SK-N-SH (cell line): ENCODE measurements around the gene RNF145.

Experiments
- TAF1 ChIP-seq: IDR thresholded peaks from 2 replicates; pipeline ENCODE4 v1.6.1; 2012; ENCODE audit warnings: low read depth, mild to moderate bottlenecking, low read length, moderate library complexity, borderline replicate concordance
- TF ChIP-seq, protein P1 (sequence below): IDR thresholded peaks from 2 replicates; pipeline ENCODE4 v1.4.0; 2012; ENCODE audit warnings: low read depth, borderline replicate concordance
- TF ChIP-seq, protein P2 (sequence below): fragments of 200-600 bp; sonication (generic); IDR thresholded peaks from 2 replicates; pipeline ENCODE4 v1.6.1; 2017; ENCODE audit warnings: antibody characterized with exemption, mild to moderate bottlenecking, moderate library complexity

DNA sequence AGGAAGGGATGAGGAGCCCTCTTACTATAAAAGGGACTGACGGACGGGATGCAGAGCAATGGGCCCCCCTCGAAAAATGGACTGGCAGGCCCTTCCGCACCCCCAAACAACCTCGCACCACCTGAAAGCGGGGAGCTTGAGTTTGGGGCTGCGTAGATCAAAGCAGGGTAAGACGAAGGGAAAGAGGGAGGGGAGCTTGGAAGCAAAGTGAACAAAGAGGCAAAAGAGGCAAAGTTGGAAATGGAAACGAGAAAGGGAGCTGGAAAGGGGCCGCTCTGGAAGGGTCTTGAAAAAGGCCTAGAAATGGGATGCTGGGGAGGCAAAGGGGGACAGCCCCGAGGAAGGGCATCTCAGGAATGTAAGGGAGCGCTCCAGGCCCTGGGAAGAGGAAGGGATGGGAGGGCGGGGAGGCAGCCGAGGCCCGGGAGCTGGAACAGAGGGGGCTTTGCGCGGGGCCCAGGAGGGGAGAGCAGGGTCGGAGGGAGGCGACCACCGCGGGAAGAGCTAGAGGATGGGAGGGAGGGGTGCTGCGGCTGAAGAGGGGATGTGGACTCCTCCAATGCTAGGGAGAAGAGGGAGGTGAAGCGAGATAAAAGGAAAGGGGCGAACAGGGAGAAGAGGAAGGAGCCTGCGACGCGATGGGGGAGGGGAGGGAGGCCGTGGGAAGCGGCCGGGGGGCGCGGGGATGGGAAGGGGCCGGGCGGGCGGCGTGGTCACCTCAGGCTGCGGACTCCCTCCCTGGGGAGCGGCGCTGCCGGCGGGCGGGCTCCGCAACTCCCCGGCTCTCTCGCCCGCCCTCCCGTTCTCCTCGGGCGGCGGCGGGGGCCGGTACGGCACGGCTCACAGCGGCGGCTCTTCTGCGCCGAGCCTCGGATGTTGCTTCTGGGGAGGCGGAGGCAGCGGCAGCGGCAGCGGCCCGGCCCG is 577 bp downstream of the RNF145 start:
- TF ChIP-seq, protein P1, sequence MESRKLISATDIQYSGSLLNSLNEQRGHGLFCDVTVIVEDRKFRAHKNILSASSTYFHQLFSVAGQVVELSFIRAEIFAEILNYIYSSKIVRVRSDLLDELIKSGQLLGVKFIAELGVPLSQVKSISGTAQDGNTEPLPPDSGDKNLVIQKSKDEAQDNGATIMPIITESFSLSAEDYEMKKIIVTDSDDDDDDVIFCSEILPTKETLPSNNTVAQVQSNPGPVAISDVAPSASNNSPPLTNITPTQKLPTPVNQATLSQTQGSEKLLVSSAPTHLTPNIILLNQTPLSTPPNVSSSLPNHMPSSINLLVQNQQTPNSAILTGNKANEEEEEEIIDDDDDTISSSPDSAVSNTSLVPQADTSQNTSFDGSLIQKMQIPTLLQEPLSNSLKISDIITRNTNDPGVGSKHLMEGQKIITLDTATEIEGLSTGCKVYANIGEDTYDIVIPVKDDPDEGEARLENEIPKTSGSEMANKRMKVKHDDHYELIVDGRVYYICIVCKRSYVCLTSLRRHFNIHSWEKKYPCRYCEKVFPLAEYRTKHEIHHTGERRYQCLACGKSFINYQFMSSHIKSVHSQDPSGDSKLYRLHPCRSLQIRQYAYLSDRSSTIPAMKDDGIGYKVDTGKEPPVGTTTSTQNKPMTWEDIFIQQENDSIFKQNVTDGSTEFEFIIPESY = no peak
- TF ChIP-seq, protein P2, sequence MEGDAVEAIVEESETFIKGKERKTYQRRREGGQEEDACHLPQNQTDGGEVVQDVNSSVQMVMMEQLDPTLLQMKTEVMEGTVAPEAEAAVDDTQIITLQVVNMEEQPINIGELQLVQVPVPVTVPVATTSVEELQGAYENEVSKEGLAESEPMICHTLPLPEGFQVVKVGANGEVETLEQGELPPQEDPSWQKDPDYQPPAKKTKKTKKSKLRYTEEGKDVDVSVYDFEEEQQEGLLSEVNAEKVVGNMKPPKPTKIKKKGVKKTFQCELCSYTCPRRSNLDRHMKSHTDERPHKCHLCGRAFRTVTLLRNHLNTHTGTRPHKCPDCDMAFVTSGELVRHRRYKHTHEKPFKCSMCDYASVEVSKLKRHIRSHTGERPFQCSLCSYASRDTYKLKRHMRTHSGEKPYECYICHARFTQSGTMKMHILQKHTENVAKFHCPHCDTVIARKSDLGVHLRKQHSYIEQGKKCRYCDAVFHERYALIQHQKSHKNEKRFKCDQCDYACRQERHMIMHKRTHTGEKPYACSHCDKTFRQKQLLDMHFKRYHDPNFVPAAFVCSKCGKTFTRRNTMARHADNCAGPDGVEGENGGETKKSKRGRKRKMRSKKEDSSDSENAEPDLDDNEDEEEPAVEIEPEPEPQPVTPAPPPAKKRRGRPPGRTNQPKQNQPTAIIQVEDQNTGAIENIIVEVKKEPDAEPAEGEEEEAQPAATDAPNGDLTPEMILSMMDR = no peak
- peak; percentile 13; the same call in 1 of the 2 replicates for TF ChIP-seq TAF1
